GM23248 (cell line): ENCODE measurements around the gene AP3D1.

Source experiments
- EZH2 ChIP-seq: fragments of 200-600 bp; sonication (generic); IDR thresholded peaks from 2 replicates; pipeline ENCODE4 v1.6.1; 2018; ENCODE audit warnings: antibody characterized with exemption, mild to moderate bottlenecking; ENCODE audit not compliant: insufficient read depth, poor library complexity, severe bottlenecking
- EZH2phosphoT487 ChIP-seq: fragments of 200-600 bp; sonication (generic); IDR thresholded peaks from 2 replicates; pipeline ENCODE4 v1.6.1; 2018; ENCODE audit warnings: antibody characterized with exemption, moderate library complexity, mild to moderate bottlenecking, low read depth; ENCODE audit not compliant: insufficient read depth

GRCh38 chr19:2096480-2097202 is 54.7 kb downstream of the AP3D1 start, which contains the start of gene IZUMO4:
- TF ChIP-seq EZH2phosphoT487 (no peak), EZH2 (no peak)
